ENCODE data around the gene NEGR1.

Gene NEGR1

DNA sequence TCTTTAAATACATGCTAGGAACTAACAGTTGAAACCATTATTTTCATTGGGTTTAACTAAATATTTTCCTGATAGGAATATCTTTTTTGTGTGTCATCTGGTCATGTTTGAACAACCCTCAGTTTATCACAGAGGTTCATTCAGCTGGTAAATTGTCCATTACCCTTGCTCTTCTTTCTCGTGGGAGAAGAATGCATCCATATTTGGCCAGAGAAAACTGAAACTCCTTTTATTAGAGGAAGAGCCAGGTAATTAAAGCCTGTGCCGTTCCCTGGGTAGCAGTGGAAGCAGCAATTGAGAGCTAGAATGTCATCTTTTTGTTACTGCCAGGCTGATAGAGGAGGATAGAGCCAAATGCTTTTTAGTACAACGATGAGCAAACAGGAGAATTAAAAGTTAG lies 614.3 kb downstream of the NEGR1 start:
- H3K4me3 ChIP-seq (IDR thresholded peaks at IDR 0.05; ENCODE audit: insufficient read depth, low read depth, low read length) = no peak overlapping the region
- TF ChIP-seq CTCF (conservative IDR thresholded peaks at IDR 0.05; ENCODE audit: low read depth, low read length) = no peak
- no peaks in the 10 kb centered on the region for H4K20me1 ChIP-seq (ENCODE audit: insufficient read depth)
- H3K4me1 ChIP-seq (ENCODE audit: low read depth, poor library complexity, severe bottlenecking) = peaks cover 13% of the 10 kb centered on the region
- H3K79me2 ChIP-seq (ENCODE audit: insufficient read depth, low read depth) = no peaks in the 10 kb centered on the region
- no peaks in the 10 kb centered on the region for H3K27me3 ChIP-seq (ENCODE audit: insufficient read depth, low read depth)
- no peak overlapping the region for H3K4me2 ChIP-seq
- no peaks in the 10 kb centered on the region for H3K36me3 ChIP-seq (ENCODE audit: insufficient read depth)
- H2AFZ ChIP-seq (ENCODE audit: low read depth) = no peak overlapping the region
- H3K9ac ChIP-seq = no peak overlapping the region
- no peak overlapping the region for H3K27ac ChIP-seq

- no peaks in the 10 kb centered on the region for H3K27me3 ChIP-seq (ENCODE audit: insufficient read depth, low read depth)
- TF ChIP-seq CTCF (conservative IDR thresholded peaks at IDR 0.05; ENCODE audit: low read depth, low read length) = no peak
- H3K36me3 ChIP-seq (ENCODE audit: insufficient read depth) = no peaks in the 10 kb centered on the region
- H2AFZ ChIP-seq (ENCODE audit: low read depth) = no peak overlapping the region
- no peaks in the 10 kb centered on the region for H4K20me1 ChIP-seq (ENCODE audit: insufficient read depth)
- no peak overlapping the region for H3K9ac ChIP-seq
- no peak overlapping the region for H3K4me2 ChIP-seq
- H3K79me2 ChIP-seq (ENCODE audit: insufficient read depth, low read depth) = no peaks in the 10 kb centered on the region
- H3K4me1 ChIP-seq (ENCODE audit: low read depth, poor library complexity, severe bottlenecking) = peaks cover 13% of the 10 kb centered on the region
- H3K4me3 ChIP-seq (IDR thresholded peaks at IDR 0.05; ENCODE audit: insufficient read depth, low read depth, low read length) = no peak overlapping the region
- no peak overlapping the region for H3K27ac ChIP-seq
Observed at GRCh38 chr1:71667216-71667615, 615.1 kb downstream of the NEGR1 start.

DNA sequence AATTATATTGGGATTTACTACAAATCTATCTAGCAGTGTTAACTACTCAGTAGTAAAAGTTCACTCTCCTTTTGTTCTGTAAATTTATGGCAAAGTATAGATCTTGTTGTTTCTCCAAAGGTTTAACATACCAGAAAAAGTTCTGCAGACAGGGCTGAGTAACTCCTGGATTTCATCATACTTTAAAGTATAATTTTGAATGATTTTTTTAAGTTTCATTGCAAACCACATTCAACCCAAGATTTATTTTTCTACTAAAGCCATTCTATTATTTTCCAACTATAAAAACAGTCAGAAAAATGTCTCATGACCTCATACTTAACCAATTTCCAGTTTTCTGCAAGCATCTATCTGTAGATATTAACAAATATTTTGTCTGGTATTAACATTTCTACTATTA lies 615.7 kb downstream of the NEGR1 start:
- H3K79me2 ChIP-seq (ENCODE audit: insufficient read depth, low read depth) = no peaks in the 10 kb centered on the region
- H4K20me1 ChIP-seq (ENCODE audit: insufficient read depth) = no peaks in the 10 kb centered on the region
- no peak overlapping the region for H2AFZ ChIP-seq (ENCODE audit: low read depth)
- no peak overlapping the region for H3K4me2 ChIP-seq
- no peaks in the 10 kb centered on the region for H3K36me3 ChIP-seq (ENCODE audit: insufficient read depth)
- no peaks in the 10 kb centered on the region for H3K27me3 ChIP-seq (ENCODE audit: insufficient read depth, low read depth)
- H3K4me1 ChIP-seq (ENCODE audit: low read depth, poor library complexity, severe bottlenecking) = peaks cover 13% of the 10 kb centered on the region
- H3K4me3 ChIP-seq (IDR thresholded peaks at IDR 0.05; ENCODE audit: insufficient read depth, low read depth, low read length) = no peak overlapping the region
- no peak overlapping the region for H3K9ac ChIP-seq
- no peak for TF ChIP-seq CTCF (conservative IDR thresholded peaks at IDR 0.05; ENCODE audit: low read depth, low read length)
- no peak overlapping the region for H3K27ac ChIP-seq

- no peak overlapping the region for H3K4me2 ChIP-seq
- no peak overlapping the region for H2AFZ ChIP-seq (ENCODE audit: low read depth)
- TF ChIP-seq CTCF (conservative IDR thresholded peaks at IDR 0.05; ENCODE audit: low read depth, low read length) = no peak
- H4K20me1 ChIP-seq (ENCODE audit: insufficient read depth) = no peaks in the 10 kb centered on the region
- H3K79me2 ChIP-seq (ENCODE audit: insufficient read depth, low read depth) = no peaks in the 10 kb centered on the region
- H3K27ac ChIP-seq = no peak overlapping the region
- H3K27me3 ChIP-seq (ENCODE audit: insufficient read depth, low read depth) = no peaks in the 10 kb centered on the region
- no peak overlapping the region for H3K9ac ChIP-seq
- no peaks in the 10 kb centered on the region for H3K36me3 ChIP-seq (ENCODE audit: insufficient read depth)
- H3K4me1 ChIP-seq (ENCODE audit: low read depth, poor library complexity, severe bottlenecking) = peaks cover 4% of the 10 kb centered on the region
- H3K4me3 ChIP-seq (IDR thresholded peaks at IDR 0.05; ENCODE audit: insufficient read depth, low read depth, low read length) = no peak overlapping the region
Observed at GRCh38 chr1:71660411-71660810, 621.9 kb downstream of the NEGR1 start.

Data from KMS-11 (cell line).